GM23248 (cell line): ENCODE measurements around the gene ZNF292.

ENCODE experiments used
- EZH2 ChIP-seq: fragments of 200-600 bp; sonication (generic); IDR thresholded peaks from 2 replicates; pipeline ENCODE4 v1.6.1; 2018; ENCODE audit warnings: antibody characterized with exemption, mild to moderate bottlenecking; ENCODE audit not compliant: insufficient read depth, poor library complexity, severe bottlenecking
- EZH2phosphoT487 ChIP-seq: fragments of 200-600 bp; sonication (generic); IDR thresholded peaks from 2 replicates; pipeline ENCODE4 v1.6.1; 2018; ENCODE audit warnings: antibody characterized with exemption, moderate library complexity, mild to moderate bottlenecking, low read depth; ENCODE audit not compliant: insufficient read depth

- no peak for TF ChIP-seq EZH2
- TF ChIP-seq EZH2phosphoT487 = no peak
Observed at GRCh38 chr6:87281426-87281825, 126.1 kb downstream of the ZNF292 start.
